OCI-LY1 (cell line): ENCODE measurements around the gene F10.

Experiments used
- EZH2 ChIP-seq: fragments of 200-600 bp; sonication (generic), shearing (Covaris generic); IDR thresholded peaks from 2 replicates; pipeline ENCODE4 v1.8.0; 2017; ENCODE audit warnings: borderline replicate concordance, mixed run types, mild to moderate bottlenecking, antibody characterized with exemption, low read length, moderate library complexity, mixed read lengths
- TF ChIP-seq, protein P1 (sequence below): fragments of 200-600 bp; sonication (generic), shearing (Covaris generic); IDR thresholded peaks from 2 replicates; pipeline ENCODE4 v1.5.1; 2017; ENCODE audit warnings: mild to moderate bottlenecking, antibody characterized with exemption, low read length, moderate library complexity, mixed read lengths

DNA sequence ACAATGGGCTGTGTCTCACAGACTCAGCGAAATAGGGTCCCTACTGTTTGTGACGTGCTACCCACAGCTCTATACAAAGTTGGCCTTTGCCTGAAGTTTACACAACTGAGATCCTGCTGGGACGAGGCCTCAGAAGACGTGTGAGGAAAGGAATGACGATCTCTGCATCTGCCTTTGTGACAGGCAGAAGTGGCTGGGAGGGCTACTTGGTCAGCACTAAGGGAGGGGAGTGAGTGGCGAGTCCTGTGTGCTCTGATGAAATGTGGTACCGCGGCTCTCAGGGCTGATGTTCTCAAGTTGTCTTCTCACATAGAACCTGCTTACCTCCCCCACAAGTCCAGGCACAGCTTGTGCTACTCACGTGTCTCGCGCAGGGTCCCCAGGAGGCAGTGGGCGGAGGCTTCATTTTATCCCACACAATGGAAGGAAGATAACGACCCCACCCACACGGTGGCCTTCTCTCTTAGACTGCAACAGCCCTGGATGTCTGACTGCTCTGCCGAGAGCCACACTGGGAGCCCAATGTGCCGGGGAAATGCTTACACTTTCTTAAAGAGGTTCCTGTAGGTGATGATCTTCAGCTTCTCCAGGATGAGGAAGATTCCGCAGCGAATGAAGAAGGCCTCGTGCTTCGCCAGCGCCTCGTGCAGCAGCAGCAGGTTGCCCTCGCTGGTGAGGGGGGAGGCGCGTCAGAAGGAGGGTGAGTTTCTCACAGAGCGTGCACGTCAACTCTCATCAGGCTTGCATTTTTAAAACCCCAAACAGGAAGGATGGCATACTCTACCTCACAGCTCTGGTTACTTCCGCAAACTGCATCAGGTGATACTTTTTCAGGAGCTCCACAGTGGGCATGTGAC lies 57.0 kb downstream of the F10 start:
- no peak for TF ChIP-seq EZH2
- TF ChIP-seq, protein P1, sequence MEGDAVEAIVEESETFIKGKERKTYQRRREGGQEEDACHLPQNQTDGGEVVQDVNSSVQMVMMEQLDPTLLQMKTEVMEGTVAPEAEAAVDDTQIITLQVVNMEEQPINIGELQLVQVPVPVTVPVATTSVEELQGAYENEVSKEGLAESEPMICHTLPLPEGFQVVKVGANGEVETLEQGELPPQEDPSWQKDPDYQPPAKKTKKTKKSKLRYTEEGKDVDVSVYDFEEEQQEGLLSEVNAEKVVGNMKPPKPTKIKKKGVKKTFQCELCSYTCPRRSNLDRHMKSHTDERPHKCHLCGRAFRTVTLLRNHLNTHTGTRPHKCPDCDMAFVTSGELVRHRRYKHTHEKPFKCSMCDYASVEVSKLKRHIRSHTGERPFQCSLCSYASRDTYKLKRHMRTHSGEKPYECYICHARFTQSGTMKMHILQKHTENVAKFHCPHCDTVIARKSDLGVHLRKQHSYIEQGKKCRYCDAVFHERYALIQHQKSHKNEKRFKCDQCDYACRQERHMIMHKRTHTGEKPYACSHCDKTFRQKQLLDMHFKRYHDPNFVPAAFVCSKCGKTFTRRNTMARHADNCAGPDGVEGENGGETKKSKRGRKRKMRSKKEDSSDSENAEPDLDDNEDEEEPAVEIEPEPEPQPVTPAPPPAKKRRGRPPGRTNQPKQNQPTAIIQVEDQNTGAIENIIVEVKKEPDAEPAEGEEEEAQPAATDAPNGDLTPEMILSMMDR: no peak
